OCI-LY1 (cell line): ENCODE data around the gene MTCL3.

Experiments
- EZH2 ChIP-seq: fragments of 200-600 bp; sonication (generic), shearing (Covaris generic); IDR thresholded peaks from 2 replicates; pipeline ENCODE4 v1.8.0; 2017; ENCODE audit warnings: borderline replicate concordance, mixed run types, mild to moderate bottlenecking, antibody characterized with exemption, low read length, moderate library complexity, mixed read lengths
- TF ChIP-seq, protein P1 (sequence below): fragments of 200-600 bp; sonication (generic), shearing (Covaris generic); IDR thresholded peaks from 2 replicates; pipeline ENCODE4 v1.5.1; 2017; ENCODE audit warnings: mild to moderate bottlenecking, antibody characterized with exemption, low read length, moderate library complexity, mixed read lengths

DNA sequence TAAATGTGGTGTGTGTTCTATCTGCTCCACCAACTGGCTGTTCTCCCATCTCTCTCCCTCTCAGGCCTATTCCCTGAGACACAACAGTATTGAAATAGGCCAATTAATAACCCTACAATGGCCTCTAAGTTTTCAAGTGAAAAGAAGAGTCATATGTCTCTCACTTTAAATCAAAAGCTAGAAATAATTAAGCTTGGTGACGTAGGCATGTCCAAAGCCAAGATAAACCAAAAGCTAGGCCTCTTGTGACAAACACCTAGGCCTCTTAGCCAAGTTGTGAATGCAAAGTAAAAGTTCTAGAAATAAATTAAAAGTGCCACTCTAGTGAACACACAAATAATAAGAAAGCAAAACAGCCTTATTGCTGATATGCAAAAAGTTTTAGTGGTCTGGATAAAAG, 29.9 kb downstream of the MTCL3 start:
- TF ChIP-seq, protein P1, sequence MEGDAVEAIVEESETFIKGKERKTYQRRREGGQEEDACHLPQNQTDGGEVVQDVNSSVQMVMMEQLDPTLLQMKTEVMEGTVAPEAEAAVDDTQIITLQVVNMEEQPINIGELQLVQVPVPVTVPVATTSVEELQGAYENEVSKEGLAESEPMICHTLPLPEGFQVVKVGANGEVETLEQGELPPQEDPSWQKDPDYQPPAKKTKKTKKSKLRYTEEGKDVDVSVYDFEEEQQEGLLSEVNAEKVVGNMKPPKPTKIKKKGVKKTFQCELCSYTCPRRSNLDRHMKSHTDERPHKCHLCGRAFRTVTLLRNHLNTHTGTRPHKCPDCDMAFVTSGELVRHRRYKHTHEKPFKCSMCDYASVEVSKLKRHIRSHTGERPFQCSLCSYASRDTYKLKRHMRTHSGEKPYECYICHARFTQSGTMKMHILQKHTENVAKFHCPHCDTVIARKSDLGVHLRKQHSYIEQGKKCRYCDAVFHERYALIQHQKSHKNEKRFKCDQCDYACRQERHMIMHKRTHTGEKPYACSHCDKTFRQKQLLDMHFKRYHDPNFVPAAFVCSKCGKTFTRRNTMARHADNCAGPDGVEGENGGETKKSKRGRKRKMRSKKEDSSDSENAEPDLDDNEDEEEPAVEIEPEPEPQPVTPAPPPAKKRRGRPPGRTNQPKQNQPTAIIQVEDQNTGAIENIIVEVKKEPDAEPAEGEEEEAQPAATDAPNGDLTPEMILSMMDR, result no peak
- TF ChIP-seq EZH2, result no peak
